Lower leg skin (tissue), 3 donors: ENCODE measurements around the gene IP6K2.

ENCODE experiments used
- CTCF ChIP-seq, 3 donors: fragments of 450-650 bp; IDR thresholded peaks; one replicate each; pipeline ENCODE4 v1.5.1; 2016; ENCODE audit warnings: antibody characterized with exemption in 3 of 3, mild to moderate bottlenecking in 3 of 3, moderate library complexity in 2 of 3
- POLR2A ChIP-seq, 2 donors: fragments of 450-650 bp; IDR thresholded peaks; one replicate each; pipeline ENCODE4 v1.6.1; 2016 to 2017; ENCODE audit warnings: antibody characterized with exemption in 2 of 2, mild to moderate bottlenecking in 1 of 2, moderate library complexity in 1 of 2

- TF ChIP-seq CTCF (IDR thresholded peaks at IDR 0.05), result no peak
- TF ChIP-seq POLR2A (IDR thresholded peaks at IDR 0.05), result no peak
These were observed 21.1 kb upstream of the IP6K2 start for GRCh38 chr3:48738144-48738536.
